Measurements from ENCODE around the gene ROR2. TPM values are rescaled to one million over a fixed set of nuclear protein-coding genes. Genes with fewer than 3 reads are reported as not detected.

Gene ROR2
- total and polyA plus RNA-seq, 4 donors, result 0.13 to 0.84 (median 0.52) TPM

GRCh38 chr9:91949392-91949945, 559 bp downstream of the ROR2 start:
- Histone ChIP-seq H3K36me3 (ENCODE audit: control insufficient read depth in 4 of 4, insufficient read depth in 3 of 4, low read depth in 1 of 4, low read length in 3 of 4) (no peaks in the 10 kb centered on the region), H3K4me1 (ENCODE audit: control insufficient read depth in 4 of 4, insufficient read depth in 4 of 4, low read length in 3 of 4) (peaks cover 9 to 21% (median 18%) of the 10 kb centered on the region in 4 donors), H3K27ac (ENCODE audit: low read depth in 1 of 2, low read length in 2 of 2) (no peak overlapping the region), H3K9me3 (ENCODE audit: control insufficient read depth in 4 of 4, low read length in 3 of 4) (peaks cover 4 to 8% (median 7%) of the 10 kb centered on the region in 4 donors), H3K9ac (ENCODE audit: low read depth in 1 of 2, low read length in 2 of 2) (no peak overlapping the region), H3K4me3 (ENCODE audit: low read depth in 1 of 3, low read length in 3 of 3) (peak overlapping the region in 1 of 3 donors; percentile 47), H3K27me3 (ENCODE audit: control insufficient read depth in 4 of 4, insufficient read depth in 4 of 4, low read length in 3 of 4) (peaks cover 8 to 13% (median 12%) of the 10 kb centered on the region in 4 donors)
- TF ChIP-seq MAX (IDR thresholded peaks at IDR 0.05), result no peak
- no peak for TF ChIP-seq ATF3 (IDR thresholded peaks at IDR 0.05)
- TF ChIP-seq ZBTB33 (IDR thresholded peaks at IDR 0.05), result no peak
- TF ChIP-seq NR2F2 (IDR thresholded peaks at IDR 0.05), result no peak
- no peak for TF ChIP-seq HNF4A (conservative IDR thresholded peaks at IDR 0.05)
- TF ChIP-seq HNF4G (IDR thresholded peaks at IDR 0.05), result no peak
- no peak for TF ChIP-seq YY1 (IDR thresholded peaks at IDR 0.05)
- no peak for TF ChIP-seq TAF1 (conservative IDR thresholded peaks at IDR 0.05)
- no peak for TF ChIP-seq REST (IDR thresholded peaks at IDR 0.05)
- TF ChIP-seq FOXA1 (IDR thresholded peaks at IDR 0.05), result no peak
- TF ChIP-seq CTCF (IDR thresholded peaks at IDR 0.05; ENCODE audit: low read depth, low read length, missing input control), result no peak
- TF ChIP-seq SP1 (IDR thresholded peaks at IDR 0.05), result no peak
- TF ChIP-seq RXRA (IDR thresholded peaks at IDR 0.05), result no peak
- TF ChIP-seq GABPA (IDR thresholded peaks at IDR 0.05 in 1 of 2, conservative IDR thresholded peaks at IDR 0.05 in 1 of 2), result no peak
- TF ChIP-seq EGR1 (IDR thresholded peaks at IDR 0.05; ENCODE audit: low read depth in 2 of 2), result no peak
- no peak for TF ChIP-seq FOXA2 (IDR thresholded peaks at IDR 0.05)
- TF ChIP-seq RAD21 (IDR thresholded peaks at IDR 0.05), result no peak
- TF ChIP-seq JUND (IDR thresholded peaks at IDR 0.05), result no peak
- peak; percentile 38 for DNase-seq (ENCODE audit: low spot score)
- 3% methylated on average over 61 of the region's 61 CpGs for WGBS

All from liver (tissue), 9 donors.